Epithelial cell of proximal tubule (primary cell): ENCODE results near the gene TAF1L. TPM values are rescaled to one million over a fixed set of nuclear protein-coding genes. Genes with fewer than 3 reads are reported as not detected.

ENCODE experiments used
- DNase-seq: peaks from one replicate; pipeline ENCODE4 v3.0.0-alpha.2; 2011; ENCODE audit warnings: low read depth
- H3K4me3 ChIP-seq: 2 replicates; pipeline ENCODE4 v1.5.1; 2011; ENCODE audit warnings: low read depth, mild to moderate bottlenecking, low read length
- CTCF ChIP-seq: conservative IDR thresholded peaks from 2 replicates; pipeline ENCODE4 v1.5.1; 2012; ENCODE audit warnings: low read depth, mild to moderate bottlenecking, low read length
- total RNA-seq: library from RNA; depleted of rRNA; stranded (reverse); fragments of >200 nt; gene quantifications from 2 replicates; pipeline ENCODE4 v1.2.3, GENCODE V29; 2015

TAF1L gene
- under 0.01 TPM in 1 of 2 replicates, not detected in the other for total RNA-seq

GRCh38 chr9:32635362-32635761 is at the start of gene TAF1L:
TAF1L (minus strand) TSS chr9:32635669; CDS start chr9:32635579, 90 bp downstream.
- no peak within 1 kb of the TSS for H3K4me3 ChIP-seq
- DNase-seq = no peak
- no peak for TF ChIP-seq CTCF

GRCh38 chr9:32681751-32682150 is 46.3 kb upstream of the TAF1L start:
- DNase-seq = no peak
- no peak for TF ChIP-seq CTCF

GRCh38 chr9:32677931-32678330 is 42.5 kb upstream of the TAF1L start:
- no peak overlapping the region for H3K4me3 ChIP-seq
- DNase-seq = no peak
- TF ChIP-seq CTCF = no peak

More at GRCh38 chr9:32681751-32682150, 46.3 kb upstream of the TAF1L start:
- no peak overlapping the region for H3K4me3 ChIP-seq

GRCh38 chr9:32672469-32672868 is 37.0 kb upstream of the TAF1L start:
- TF ChIP-seq CTCF = no peak
- no peak for DNase-seq
- no peak overlapping the region for H3K4me3 ChIP-seq

GRCh38 chr9:32671333-32671732 is 35.9 kb upstream of the TAF1L start:
- TF ChIP-seq CTCF = no peak
- no peak overlapping the region for H3K4me3 ChIP-seq
- no peak for DNase-seq

GRCh38 chr9:32665101-32665500 is 29.6 kb upstream of the TAF1L start:
- DNase-seq = peak; percentile 31
- TF ChIP-seq CTCF = no peak

GRCh38 chr9:32663741-32664140 is 28.3 kb upstream of the TAF1L start:
- TF ChIP-seq CTCF = no peak
- DNase-seq = no peak
- H3K4me3 ChIP-seq = no peak overlapping the region

More at GRCh38 chr9:32665101-32665500, 29.6 kb upstream of the TAF1L start:
- H3K4me3 ChIP-seq = no peak overlapping the region
